Measurements from ENCODE around the gene FRMD3.

Gene FRMD3

GRCh38 chr9:83401328-83401900 lies 136.8 kb downstream of the FRMD3 start:
- no peak overlapping the region for H3K9ac ChIP-seq
- H3K27me3 ChIP-seq (ENCODE audit: insufficient read depth, low read depth) = no peaks in the 10 kb centered on the region
- H4K20me1 ChIP-seq (ENCODE audit: insufficient read depth) = no peaks in the 10 kb centered on the region
- no peak for TF ChIP-seq CTCF (conservative IDR thresholded peaks at IDR 0.05; ENCODE audit: low read depth, low read length)
- H3K36me3 ChIP-seq (ENCODE audit: insufficient read depth) = no peaks in the 10 kb centered on the region
- H3K27ac ChIP-seq = no peak overlapping the region
- H2AFZ ChIP-seq (ENCODE audit: low read depth) = no peak overlapping the region
- no peaks in the 10 kb centered on the region for H3K79me2 ChIP-seq (ENCODE audit: insufficient read depth, low read depth)
- H3K4me1 ChIP-seq (ENCODE audit: low read depth, poor library complexity, severe bottlenecking) = no peaks in the 10 kb centered on the region
- no peak overlapping the region for H3K4me3 ChIP-seq (IDR thresholded peaks at IDR 0.05; ENCODE audit: insufficient read depth, low read depth, low read length)
- H3K4me2 ChIP-seq = no peak overlapping the region

- Histone ChIP-seq H3K79me2 (ENCODE audit: insufficient read depth, low read depth) (no peaks in the 10 kb centered on the region), H3K27me3 (ENCODE audit: insufficient read depth, low read depth) (no peaks in the 10 kb centered on the region), H3K4me3 (IDR thresholded peaks at IDR 0.05; ENCODE audit: insufficient read depth, low read depth, low read length) (no peak overlapping the region), H3K4me2 (no peak overlapping the region), H3K36me3 (ENCODE audit: insufficient read depth) (no peaks in the 10 kb centered on the region), H3K9ac (no peak overlapping the region), H2AFZ (ENCODE audit: low read depth) (no peak overlapping the region), H3K4me1 (ENCODE audit: low read depth, poor library complexity, severe bottlenecking) (no peaks in the 10 kb centered on the region), H3K27ac (no peak overlapping the region), H4K20me1 (ENCODE audit: insufficient read depth) (no peaks in the 10 kb centered on the region)
- TF ChIP-seq CTCF (conservative IDR thresholded peaks at IDR 0.05; ENCODE audit: low read depth, low read length) = no peak
Measured at GRCh38 chr9:83396813-83397212, 141.4 kb downstream of the FRMD3 start.

DNA sequence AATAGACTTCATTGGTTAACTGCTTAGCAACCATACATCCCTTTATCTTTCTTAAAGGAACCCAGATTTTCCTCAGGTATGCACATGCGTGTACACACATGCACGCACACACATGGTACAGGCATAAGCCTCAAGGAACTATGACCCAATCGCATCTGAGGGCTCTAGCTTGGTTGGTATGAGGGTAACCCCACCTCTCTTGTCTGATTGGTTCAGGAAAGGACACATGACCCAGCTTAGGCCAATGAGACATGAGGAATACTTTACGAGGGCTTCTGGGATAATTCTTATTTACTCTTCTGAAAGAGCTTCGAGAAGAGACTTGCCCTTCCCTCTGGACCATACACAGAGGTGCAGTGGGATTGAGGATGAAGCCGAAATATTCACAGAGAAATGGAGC lies 141.9 kb downstream of the FRMD3 start:
- Histone ChIP-seq H3K27me3 (ENCODE audit: insufficient read depth, low read depth) (no peaks in the 10 kb centered on the region), H3K4me3 (IDR thresholded peaks at IDR 0.05; ENCODE audit: insufficient read depth, low read depth, low read length) (no peak overlapping the region), H3K27ac (no peak overlapping the region), H3K4me2 (no peak overlapping the region), H3K36me3 (ENCODE audit: insufficient read depth) (no peaks in the 10 kb centered on the region), H3K9ac (no peak overlapping the region), H4K20me1 (ENCODE audit: insufficient read depth) (no peaks in the 10 kb centered on the region), H3K4me1 (ENCODE audit: low read depth, poor library complexity, severe bottlenecking) (no peaks in the 10 kb centered on the region), H2AFZ (ENCODE audit: low read depth) (no peak overlapping the region), H3K79me2 (ENCODE audit: insufficient read depth, low read depth) (no peaks in the 10 kb centered on the region)
- no peak for TF ChIP-seq CTCF (conservative IDR thresholded peaks at IDR 0.05; ENCODE audit: low read depth, low read length)

DNA sequence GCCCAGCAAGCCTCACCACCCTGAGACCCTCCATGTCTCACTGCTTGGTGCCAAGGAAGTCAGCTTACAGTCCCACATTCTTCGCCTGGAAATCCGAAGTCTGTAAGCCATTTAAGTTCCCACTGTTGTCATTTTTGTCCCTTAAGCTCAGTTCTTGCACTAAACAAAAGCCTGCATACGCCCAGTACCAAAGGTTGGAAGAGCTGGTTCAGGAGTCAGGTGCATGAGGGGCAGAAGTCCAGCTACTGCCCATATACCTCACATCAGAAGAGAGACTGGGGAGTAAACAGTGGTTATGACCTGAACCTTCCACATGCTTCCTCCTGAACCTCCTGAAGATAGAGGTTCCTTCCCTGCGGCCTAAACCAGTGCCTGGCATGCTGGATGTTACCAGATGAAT lies 146.0 kb downstream of the FRMD3 start:
- no peak overlapping the region for H3K4me2 ChIP-seq
- no peak overlapping the region for H3K9ac ChIP-seq
- no peaks in the 10 kb centered on the region for H3K36me3 ChIP-seq (ENCODE audit: insufficient read depth)
- H4K20me1 ChIP-seq (ENCODE audit: insufficient read depth) = no peaks in the 10 kb centered on the region
- H3K79me2 ChIP-seq (ENCODE audit: insufficient read depth, low read depth) = no peaks in the 10 kb centered on the region
- no peak overlapping the region for H2AFZ ChIP-seq (ENCODE audit: low read depth)
- no peak overlapping the region for H3K4me3 ChIP-seq (IDR thresholded peaks at IDR 0.05; ENCODE audit: insufficient read depth, low read depth, low read length)
- H3K4me1 ChIP-seq (ENCODE audit: low read depth, poor library complexity, severe bottlenecking) = no peaks in the 10 kb centered on the region
- H3K27ac ChIP-seq = no peak overlapping the region
- no peaks in the 10 kb centered on the region for H3K27me3 ChIP-seq (ENCODE audit: insufficient read depth, low read depth)
- TF ChIP-seq CTCF (conservative IDR thresholded peaks at IDR 0.05; ENCODE audit: low read depth, low read length) = no peak

All from KMS-11 (cell line).